Sigmoid colon (tissue), 4 donors: ENCODE measurements around the gene AKR1C2.
"Not testable (repeated sequence)": the region's sequence is repeated elsewhere in the genome, so short reads cannot be mapped to it uniquely, and the experiment has no call there.

ENCODE experiments used
- CTCF ChIP-seq, 4 experiments: fragments of 450-650 bp in 3 of 4; fragments of 200-600 bp in 1 of 4; IDR thresholded peaks; one replicate each; pipeline ENCODE4 v1.5.1; 2016 to 2019; ENCODE audit warnings: antibody characterized with exemption in 4 of 4, mild to moderate bottlenecking in 3 of 4, moderate library complexity in 2 of 4
- POLR2A ChIP-seq, 2 donors: fragments of 450-650 bp; IDR thresholded peaks; one replicate each; pipeline ENCODE4 v1.6.1; 2016; ENCODE audit warnings: antibody characterized with exemption in 2 of 2, mild to moderate bottlenecking in 2 of 2, moderate library complexity in 2 of 2
- POLR2AphosphoS5 ChIP-seq, 4 donors: sonication (generic); formaldehyde crosslinking; IDR thresholded peaks; one replicate each; pipeline ENCODE4 v1.6.1; 2017; ENCODE audit warnings: antibody characterized with exemption in 4 of 4

DNA sequence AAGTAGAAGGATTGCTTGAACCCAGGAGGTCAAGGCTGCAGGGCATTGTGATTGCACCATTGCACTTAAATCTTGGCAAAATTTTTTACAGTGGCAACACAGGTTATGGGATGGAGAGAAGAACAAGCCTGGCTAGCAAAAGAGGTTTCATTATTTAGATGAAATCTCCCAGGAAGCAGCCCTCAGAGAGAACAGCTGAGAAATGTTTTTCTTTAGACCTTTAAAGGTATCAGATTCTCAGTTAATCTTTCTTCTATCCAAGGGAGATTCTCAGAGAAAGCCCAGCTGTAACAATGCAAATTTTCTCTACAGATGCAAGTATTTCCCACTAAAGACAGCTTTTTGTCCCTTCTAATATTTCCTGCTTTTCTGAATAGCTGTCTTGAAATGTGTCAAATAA is 60.2 kb downstream of the AKR1C2 start:
- TF ChIP-seq CTCF, POLR2A, POLR2AphosphoS5 (IDR thresholded peaks at IDR 0.05): not testable (repeated sequence)
